GM12878 (cell line): ENCODE measurements around the gene TMEM256.

Source experiments
- CTCF ChIP-seq, 3 experiments: IDR thresholded peaks in 2 of 3; conservative IDR thresholded peaks in 1 of 3; 2 replicates each; pipeline ENCODE4 v1.5.1; 2011; ENCODE audit warnings: low read depth in 3 of 3, low read length in 3 of 3, mild to moderate bottlenecking in 3 of 3, control low read depth in 2 of 3, moderate library complexity in 2 of 3, inconsistent platforms in 1 of 3, mixed read lengths in 1 of 3; ENCODE audit not compliant: control insufficient read depth in 2 of 3, insufficient read depth in 1 of 3; ENCODE audit errors: extremely low read depth in 1 of 3
- HDGF ChIP-seq: fragments of 450-650 bp; IDR thresholded peaks from 2 replicates; pipeline ENCODE4 v1.6.1; 2016; ENCODE audit warnings: antibody characterized with exemption
- MAX ChIP-seq: IDR thresholded peaks from 2 replicates; pipeline ENCODE4 v1.6.1; 2012; ENCODE audit warnings: low read depth, low read length, improper control_type of control experiment
- NRF1 ChIP-seq: conservative IDR thresholded peaks from 2 replicates; pipeline ENCODE4 v1.6.1; 2011; ENCODE audit warnings: mild to moderate bottlenecking, low read depth, low read length, improper control_type of control experiment
- PAX8 ChIP-seq: fragments of 450-650 bp; IDR thresholded peaks from 2 replicates; pipeline ENCODE4 v1.6.1; 2017; ENCODE audit warnings: mild to moderate bottlenecking, moderate library complexity
- RFX5 ChIP-seq: IDR thresholded peaks from 2 replicates; pipeline ENCODE4 v1.6.1; 2011; ENCODE audit warnings: low read depth, low read length, improper control_type of control experiment
- SPI1 ChIP-seq: IDR thresholded peaks from 2 replicates; pipeline ENCODE4 v1.6.1; 2011; ENCODE audit warnings: low read depth, mild to moderate bottlenecking, low read length, moderate library complexity, borderline replicate concordance; ENCODE audit not compliant: insufficient read depth
- TAF1 ChIP-seq: IDR thresholded peaks from 2 replicates; pipeline ENCODE4 v1.6.1; 2011; ENCODE audit warnings: mild to moderate bottlenecking, low read depth, low read length, borderline replicate concordance
- YY1 ChIP-seq: IDR thresholded peaks from 2 replicates; pipeline ENCODE4 v1.6.1; 2011; ENCODE audit warnings: low read depth, mild to moderate bottlenecking, low read length
- ZNF274 ChIP-seq: IDR thresholded peaks from one replicate; pipeline ENCODE4 v1.8.0; 2011; ENCODE audit not compliant: insufficient read length, insufficient read depth

GRCh38 chr17:7432296-7432695, 28.4 kb upstream of the TMEM256 start:
- no peak for TF ChIP-seq HDGF
- no peak for TF ChIP-seq ZNF274
- TF ChIP-seq RFX5, result no peak
- TF ChIP-seq NRF1, result no peak
- TF ChIP-seq TAF1, result no peak
- TF ChIP-seq YY1, result no peak
- no peak for TF ChIP-seq CTCF (IDR thresholded peaks at IDR 0.05 in 2 of 3, conservative IDR thresholded peaks at IDR 0.05 in 1 of 3; ENCODE audit: control insufficient read depth in 2 of 3, extremely low read depth in 1 of 3, insufficient read depth in 1 of 3, low read depth in 3 of 3, low read length in 3 of 3)
- no peak for TF ChIP-seq PAX8
- TF ChIP-seq SPI1, result no peak
- no peak for TF ChIP-seq MAX
